ENCODE measurements around the gene LGALS4.
"Not testable (repeated sequence)": the region's sequence is repeated elsewhere in the genome, so short reads cannot be mapped to it uniquely, and the experiment has no call there.

Gene LGALS4

DNA sequence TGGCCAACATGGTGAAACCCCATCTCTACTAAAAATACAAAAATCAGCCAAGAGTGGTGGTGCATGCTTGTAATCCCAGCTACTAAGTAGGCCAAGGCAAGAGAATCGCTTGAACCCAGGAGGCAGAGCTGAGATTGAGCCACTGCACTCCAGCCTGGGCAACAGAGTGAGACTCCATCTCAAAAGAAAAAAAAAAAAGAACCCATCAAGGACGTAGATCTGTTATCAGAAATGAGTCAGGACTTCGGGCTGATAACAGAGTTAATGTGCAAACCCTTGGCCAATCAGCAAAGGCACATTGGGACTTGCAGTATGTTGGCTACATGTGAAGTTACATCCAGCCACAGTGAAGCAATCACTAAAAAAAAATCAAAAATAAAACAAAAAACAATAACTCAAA is 28.5 kb downstream of the LGALS4 start:
- TF ChIP-seq, protein P1, sequence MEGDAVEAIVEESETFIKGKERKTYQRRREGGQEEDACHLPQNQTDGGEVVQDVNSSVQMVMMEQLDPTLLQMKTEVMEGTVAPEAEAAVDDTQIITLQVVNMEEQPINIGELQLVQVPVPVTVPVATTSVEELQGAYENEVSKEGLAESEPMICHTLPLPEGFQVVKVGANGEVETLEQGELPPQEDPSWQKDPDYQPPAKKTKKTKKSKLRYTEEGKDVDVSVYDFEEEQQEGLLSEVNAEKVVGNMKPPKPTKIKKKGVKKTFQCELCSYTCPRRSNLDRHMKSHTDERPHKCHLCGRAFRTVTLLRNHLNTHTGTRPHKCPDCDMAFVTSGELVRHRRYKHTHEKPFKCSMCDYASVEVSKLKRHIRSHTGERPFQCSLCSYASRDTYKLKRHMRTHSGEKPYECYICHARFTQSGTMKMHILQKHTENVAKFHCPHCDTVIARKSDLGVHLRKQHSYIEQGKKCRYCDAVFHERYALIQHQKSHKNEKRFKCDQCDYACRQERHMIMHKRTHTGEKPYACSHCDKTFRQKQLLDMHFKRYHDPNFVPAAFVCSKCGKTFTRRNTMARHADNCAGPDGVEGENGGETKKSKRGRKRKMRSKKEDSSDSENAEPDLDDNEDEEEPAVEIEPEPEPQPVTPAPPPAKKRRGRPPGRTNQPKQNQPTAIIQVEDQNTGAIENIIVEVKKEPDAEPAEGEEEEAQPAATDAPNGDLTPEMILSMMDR (IDR thresholded peaks at IDR 0.05; ENCODE audit: control insufficient read depth, insufficient read depth, low read depth, low read length, missing control alignments) = no peak
- H3K4me3 ChIP-seq (ENCODE audit: control insufficient read depth, low read depth, low read length) = no peak overlapping the region
- DNase-seq (ENCODE audit: low read depth) = no peak

DNA sequence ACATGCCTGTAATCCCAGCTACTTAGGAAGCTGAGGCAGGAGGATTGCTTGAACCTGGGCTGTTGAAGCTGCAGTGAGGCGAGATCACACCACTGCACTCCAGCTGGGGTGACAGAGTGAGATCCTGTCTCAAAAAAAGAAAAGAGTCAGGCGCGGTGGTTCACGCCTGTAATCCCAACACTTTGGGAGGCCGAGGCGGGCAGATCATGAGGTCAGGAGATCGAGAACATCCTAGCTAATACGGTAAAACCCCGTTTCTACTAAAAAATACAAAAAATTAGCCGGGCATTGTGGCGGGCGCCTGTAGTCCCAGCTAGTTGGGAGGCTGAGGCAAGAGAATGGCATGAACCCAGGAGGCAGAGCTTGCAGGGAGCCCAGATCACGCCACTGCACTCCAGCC is 30.5 kb downstream of the LGALS4 start:
- DNase-seq (ENCODE audit: low read depth); H3K4me3 ChIP-seq (ENCODE audit: control insufficient read depth, low read depth, low read length): not testable (repeated sequence)

- no peak overlapping the region for H3K4me3 ChIP-seq (ENCODE audit: control insufficient read depth, low read depth, low read length)
- no peak for DNase-seq (ENCODE audit: low read depth)
- TF ChIP-seq, protein P1 (IDR thresholded peaks at IDR 0.05; ENCODE audit: control insufficient read depth, insufficient read depth, low read depth, low read length, missing control alignments) = no peak
Measured at GRCh38 chr19:38781058-38781457, 31.7 kb downstream of the LGALS4 start.

DNA sequence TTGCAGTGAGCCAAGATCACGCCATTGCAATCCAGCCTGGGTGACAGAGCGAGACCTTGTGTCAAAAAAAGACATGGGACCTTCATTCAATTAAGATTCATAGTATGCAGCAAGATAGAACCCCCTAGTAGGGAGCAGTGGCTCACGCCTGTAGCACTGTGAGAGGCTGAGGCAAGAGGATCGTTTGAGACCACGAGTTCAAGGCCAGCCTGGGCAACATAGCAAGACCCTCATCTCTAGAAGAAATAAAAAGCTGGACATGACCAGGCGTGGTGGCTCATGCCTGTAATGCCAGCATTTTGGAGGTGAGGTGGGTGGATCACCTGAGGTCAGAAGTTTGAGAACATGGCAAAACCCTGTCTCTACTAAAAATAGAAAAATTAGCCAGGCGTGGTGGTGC is 32.3 kb downstream of the LGALS4 start:
- TF ChIP-seq, protein P1 (IDR thresholded peaks at IDR 0.05; ENCODE audit: control insufficient read depth, insufficient read depth, low read depth, low read length, missing control alignments) = no peak
- DNase-seq (ENCODE audit: low read depth) = no peak
- H3K4me3 ChIP-seq (ENCODE audit: control insufficient read depth, low read depth, low read length) = no peak overlapping the region

GRCh38 chr19:38778733-38779132 is 34.0 kb downstream of the LGALS4 start:
- TF ChIP-seq, protein P1 (IDR thresholded peaks at IDR 0.05; ENCODE audit: control insufficient read depth, insufficient read depth, low read depth, low read length, missing control alignments) = no peak
- no peak overlapping the region for H3K4me3 ChIP-seq (ENCODE audit: control insufficient read depth, low read depth, low read length)
- no peak for DNase-seq (ENCODE audit: low read depth)

DNA sequence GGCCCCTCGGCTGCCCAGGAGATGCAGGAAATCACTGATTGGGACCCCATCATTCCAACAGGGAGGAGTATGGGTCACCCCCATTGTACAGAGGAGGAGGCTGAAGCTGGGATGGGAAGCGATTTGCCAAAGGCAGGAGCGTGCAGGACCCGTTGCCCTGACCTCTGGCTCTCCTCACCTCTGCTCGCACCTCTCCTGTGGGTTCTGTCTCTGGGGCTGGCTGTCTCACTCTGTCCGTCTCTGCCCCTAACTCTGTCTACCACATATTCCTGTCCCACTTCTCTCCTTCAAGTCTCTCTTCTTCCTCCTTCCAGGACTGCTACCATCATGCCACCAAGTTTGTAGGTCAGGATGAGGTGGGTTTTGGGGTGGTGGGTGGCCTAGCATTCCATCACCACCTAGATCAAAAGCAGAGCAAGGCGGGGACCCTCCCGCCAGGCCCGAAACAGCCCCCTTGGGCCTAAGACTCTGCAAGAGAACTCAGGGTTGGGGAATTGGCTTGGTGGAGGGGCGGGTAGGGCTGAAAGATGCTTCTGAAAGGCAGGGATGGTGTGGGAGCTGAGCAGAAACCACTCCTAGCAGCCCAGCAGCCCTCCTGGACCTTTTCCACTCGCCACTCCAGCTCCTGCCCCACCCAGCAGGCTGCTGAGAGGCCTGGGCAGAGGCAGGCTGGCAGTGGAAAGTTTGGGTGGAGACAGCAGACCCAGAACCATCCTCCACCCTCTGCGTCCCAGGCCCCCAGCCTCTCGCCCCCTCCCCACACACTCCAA is 38.4 kb downstream of the LGALS4 start:
- TF ChIP-seq, protein P1 (IDR thresholded peaks at IDR 0.05; ENCODE audit: control insufficient read depth, insufficient read depth, low read depth, low read length, missing control alignments) = no peak
- no peak for DNase-seq (ENCODE audit: low read depth)

GRCh38 chr19:38773469-38774177 is 39.1 kb downstream of the LGALS4 start, which contains the start of gene LGALS7:
LGALS7 (minus strand) TSS chr19:38773517; CDS start chr19:38773492, 25 bp downstream.
- no peak for DNase-seq (ENCODE audit: low read depth)
- H3K4me3 ChIP-seq (ENCODE audit: control insufficient read depth, low read depth, low read length) = no peak within 1 kb of the TSS
- TF ChIP-seq, protein P1 (IDR thresholded peaks at IDR 0.05; ENCODE audit: control insufficient read depth, insufficient read depth, low read depth, low read length, missing control alignments) = no peak

More for the DNA sequence above, 38.4 kb downstream of the LGALS4 start:
- no peak overlapping the region for H3K4me3 ChIP-seq (ENCODE audit: control insufficient read depth, low read depth, low read length)

GRCh38 chr19:38771569-38771968 is 41.2 kb downstream of the LGALS4 start:
- not testable (repeated sequence) for H3K4me3 ChIP-seq (ENCODE audit: control insufficient read depth, low read depth, low read length)

GRCh38 chr19:38770949-38771275 is 41.8 kb downstream of the LGALS4 start:
- not testable (repeated sequence) for DNase-seq (ENCODE audit: low read depth)

More at GRCh38 chr19:38771569-38771968, 41.2 kb downstream of the LGALS4 start:
- not testable (repeated sequence) for DNase-seq (ENCODE audit: low read depth)

DNA sequence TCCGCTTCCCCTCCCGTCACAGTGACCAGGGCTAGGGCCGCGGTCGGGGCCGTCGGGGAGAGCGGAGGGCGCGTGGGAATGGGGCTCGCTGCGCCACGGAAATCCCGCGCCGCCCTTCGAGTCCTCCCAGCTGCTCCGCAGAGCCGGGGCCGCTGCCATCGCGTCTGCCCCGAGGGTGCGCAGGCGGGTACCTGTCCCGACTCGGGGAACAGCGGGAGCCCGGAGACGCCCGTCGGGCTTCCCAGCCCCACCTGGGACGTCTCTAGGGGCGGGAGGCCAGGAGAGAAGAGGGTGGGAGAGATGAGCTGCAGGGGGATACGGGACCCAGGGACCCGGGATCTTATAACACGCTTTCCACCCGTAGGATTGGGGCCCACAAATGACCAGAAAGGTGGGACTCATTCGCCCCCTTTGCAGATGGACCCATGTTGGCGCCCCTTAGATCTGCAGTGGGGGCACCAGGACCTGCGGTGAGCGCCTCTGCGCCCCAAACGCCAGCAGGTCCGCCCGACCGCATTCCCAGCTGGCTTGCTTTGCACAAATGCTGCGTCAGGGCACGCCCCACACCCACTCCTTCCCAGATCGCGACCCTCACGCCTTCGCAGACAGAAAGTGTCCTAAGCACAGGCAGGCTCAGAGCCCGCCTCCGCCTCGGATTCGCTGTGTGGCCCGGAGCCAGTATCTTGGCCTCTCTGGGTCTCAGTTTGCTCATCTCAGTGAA is 42.4 kb downstream of the LGALS4 start:
- not testable (repeated sequence) for H3K4me3 ChIP-seq (ENCODE audit: control insufficient read depth, low read depth, low read length); DNase-seq (ENCODE audit: low read depth)

More at GRCh38 chr19:38770949-38771275, 41.8 kb downstream of the LGALS4 start:
- not testable (repeated sequence) for H3K4me3 ChIP-seq (ENCODE audit: control insufficient read depth, low read depth, low read length)
